DND-41 (cell line): ENCODE measurements around the gene USP19.

ENCODE experiments used
- ATAC-seq: fragments of 200-7000 bp; cut with Tn5 transposase; 3 replicates; pipeline ENCODE4 v1.9.1; 2021; ENCODE audit warnings: low read depth; ENCODE audit not compliant: insufficient read depth
- DNase-seq: peaks from one replicate; pipeline ENCODE4 v3.0.0-alpha.2; 2020
- H2AFZ ChIP-seq: 2 replicates; pipeline ENCODE4 v1.6.0; 2012; ENCODE audit warnings: low read depth, low read length
- H3K27ac ChIP-seq: 2 replicates; pipeline ENCODE4 v1.5.1; 2012; ENCODE audit warnings: low read length, inconsistent platforms
- H3K27me3 ChIP-seq: fragments of 200-600 bp; sonication (generic); 2 replicates; pipeline ENCODE4 v1.6.0; 2012; ENCODE audit warnings: low read length, mild to moderate bottlenecking, inconsistent platforms; ENCODE audit not compliant: insufficient read depth, poor library complexity
- H3K36me3 ChIP-seq: 2 replicates; pipeline ENCODE4 v1.5.1; 2012; ENCODE audit warnings: low read length, inconsistent platforms; ENCODE audit not compliant: insufficient read depth
- H3K4me1 ChIP-seq: 2 replicates; pipeline ENCODE4 v1.5.1; 2012; ENCODE audit warnings: mild to moderate bottlenecking, low read length; ENCODE audit not compliant: insufficient read depth
- H3K4me2 ChIP-seq: 2 replicates; pipeline ENCODE4 v1.6.0; 2012; ENCODE audit warnings: mild to moderate bottlenecking, moderate library complexity, low read length, inconsistent platforms; ENCODE audit not compliant: insufficient read depth
- H3K4me3 ChIP-seq, 2 experiments: fragments of 200-600 bp in 1 of 2; shearing (Covaris generic) in 1 of 2; 2 replicates each; pipeline ENCODE4 v1.5.1; 2012 to 2016; ENCODE audit warnings: inconsistent platforms in 2 of 2, low read length in 2 of 2, mild to moderate bottlenecking in 2 of 2, low read depth in 1 of 2, moderate library complexity in 1 of 2
- H3K79me2 ChIP-seq: 2 replicates; pipeline ENCODE4 v1.6.0; 2012; ENCODE audit warnings: low read length, inconsistent platforms; ENCODE audit not compliant: insufficient read depth
- H3K9ac ChIP-seq: 2 replicates; pipeline ENCODE4 v1.6.0; 2012; ENCODE audit warnings: low read depth, mild to moderate bottlenecking, inconsistent platforms, low read length, moderate library complexity
- H3K9me3 ChIP-seq: 2 replicates; pipeline ENCODE4 v1.5.1; 2012; ENCODE audit warnings: low read length, moderate library complexity, mild to moderate bottlenecking, inconsistent platforms; ENCODE audit not compliant: insufficient read depth, severe bottlenecking
- H4K20me1 ChIP-seq: 2 replicates; pipeline ENCODE4 v1.6.0; 2012; ENCODE audit warnings: low read length; ENCODE audit not compliant: insufficient read depth
- CTCF ChIP-seq: IDR thresholded peaks from 2 replicates; pipeline ENCODE4 v1.5.1; 2012; ENCODE audit warnings: borderline replicate concordance, low read length, moderate library complexity, mild to moderate bottlenecking; ENCODE audit not compliant: poor library complexity, severe bottlenecking; ENCODE audit errors: extremely low read depth
- EZH2 ChIP-seq: IDR thresholded peaks from 3 replicates; pipeline ENCODE4 v1.6.1; 2012; ENCODE audit warnings: borderline replicate concordance, low read depth, mild to moderate bottlenecking, moderate library complexity, low read length, inconsistent platforms; ENCODE audit not compliant: severe bottlenecking

The USP19 gene

DNA sequence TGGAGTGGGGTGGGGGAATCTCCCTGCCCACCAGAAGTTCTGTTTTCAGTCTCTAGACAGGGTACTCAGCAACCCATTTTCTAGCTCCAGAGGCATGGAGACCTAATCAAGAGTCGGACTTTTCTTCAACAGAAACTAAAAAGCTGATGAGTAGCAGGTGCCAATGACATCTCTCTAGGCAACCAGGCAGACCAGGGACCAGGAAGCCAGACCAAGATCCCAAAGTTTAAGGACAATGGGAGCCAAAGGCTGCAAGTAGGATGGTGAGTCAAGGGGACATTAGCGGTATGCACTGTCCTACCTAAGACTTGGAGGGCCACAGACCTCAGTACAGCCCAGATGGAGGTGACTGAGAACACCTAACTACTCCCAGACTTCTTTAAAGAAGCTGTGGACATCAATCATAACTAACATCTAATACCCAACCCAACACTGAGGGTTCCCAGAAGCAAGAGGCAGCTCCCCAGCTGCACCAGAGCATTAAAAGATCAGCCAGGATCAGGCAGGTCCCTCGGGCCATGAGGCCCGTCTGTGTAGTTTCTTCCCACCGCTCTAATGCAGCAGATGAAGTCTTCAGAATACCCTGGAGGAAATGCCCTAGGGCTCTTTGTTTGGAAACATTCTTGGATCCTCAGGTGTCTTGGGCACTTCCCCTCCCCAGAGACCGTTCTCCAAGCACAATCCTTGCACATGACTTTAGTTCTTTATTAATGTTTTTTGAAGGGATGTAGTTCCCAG lies 44.5 kb upstream of the USP19 start:
- TF ChIP-seq CTCF, result no peak
- TF ChIP-seq EZH2, result no peak
- no peak for ATAC-seq
- Histone ChIP-seq H3K4me2 (peak overlapping the region; percentile 74), H3K27ac (peak overlapping the region; percentile 80), H3K4me1 (peaks cover 29% of the 10 kb centered on the region), H3K4me3 (peak overlapping the region; percentile 84 to 95), H3K36me3 (peaks cover 40% of the 10 kb centered on the region), H2AFZ (no peak overlapping the region), H3K9ac (peak overlapping the region; percentile 77), H3K9me3 (peaks cover 7% of the 10 kb centered on the region), H4K20me1 (peaks cover 34% of the 10 kb centered on the region), H3K27me3 (no peaks in the 10 kb centered on the region), H3K79me2 (peaks cover 44% of the 10 kb centered on the region)
- DNase-seq, result no peak

GRCh38 chr3:49163609-49164008 lies 43.0 kb upstream of the USP19 start:
- no peak for ATAC-seq
- H3K36me3 ChIP-seq, result peaks cover 40% of the 10 kb centered on the region
- H2AFZ ChIP-seq, result no peak overlapping the region
- peaks cover 37% of the 10 kb centered on the region for H4K20me1 ChIP-seq
- H3K9me3 ChIP-seq, result peaks cover 7% of the 10 kb centered on the region
- no peaks in the 10 kb centered on the region for H3K27me3 ChIP-seq
- no peak overlapping the region for H3K27ac ChIP-seq
- H3K79me2 ChIP-seq, result peaks cover 44% of the 10 kb centered on the region
- H3K4me1 ChIP-seq, result peaks cover 29% of the 10 kb centered on the region
- H3K4me3 ChIP-seq, result no peak overlapping the region
- no peak for DNase-seq
- H3K9ac ChIP-seq, result no peak overlapping the region
- H3K4me2 ChIP-seq, result peak overlapping the region; percentile 74; the same call in 1 of the 2 replicates
- TF ChIP-seq CTCF (no peak), EZH2 (no peak)

- H3K4me1 ChIP-seq, result peaks cover 29% of the 10 kb centered on the region
Observed at GRCh38 chr3:49162751-49163419, 42.3 kb upstream of the USP19 start.

More at GRCh38 chr3:49162751-49163419, 42.3 kb upstream of the USP19 start:
- H3K27me3 ChIP-seq, result no peaks in the 10 kb centered on the region
- H3K4me3 ChIP-seq, result no peak overlapping the region
- H2AFZ ChIP-seq, result no peak overlapping the region
- H3K36me3 ChIP-seq, result peaks cover 40% of the 10 kb centered on the region
- H3K27ac ChIP-seq, result no peak overlapping the region
- ATAC-seq, result no peak
- H3K9ac ChIP-seq, result no peak overlapping the region
- DNase-seq, result no peak
- H4K20me1 ChIP-seq, result peaks cover 37% of the 10 kb centered on the region
- H3K9me3 ChIP-seq, result peaks cover 7% of the 10 kb centered on the region
- peaks cover 44% of the 10 kb centered on the region for H3K79me2 ChIP-seq
- no peak overlapping the region for H3K4me2 ChIP-seq
- TF ChIP-seq CTCF, result no peak
- TF ChIP-seq EZH2, result no peak
